ENCODE measurements around the gene RAB20.
"Not testable (repeated sequence)": the region's sequence is repeated elsewhere in the genome, so short reads cannot be mapped to it uniquely, and the experiment has no call there.

Gene RAB20

DNA sequence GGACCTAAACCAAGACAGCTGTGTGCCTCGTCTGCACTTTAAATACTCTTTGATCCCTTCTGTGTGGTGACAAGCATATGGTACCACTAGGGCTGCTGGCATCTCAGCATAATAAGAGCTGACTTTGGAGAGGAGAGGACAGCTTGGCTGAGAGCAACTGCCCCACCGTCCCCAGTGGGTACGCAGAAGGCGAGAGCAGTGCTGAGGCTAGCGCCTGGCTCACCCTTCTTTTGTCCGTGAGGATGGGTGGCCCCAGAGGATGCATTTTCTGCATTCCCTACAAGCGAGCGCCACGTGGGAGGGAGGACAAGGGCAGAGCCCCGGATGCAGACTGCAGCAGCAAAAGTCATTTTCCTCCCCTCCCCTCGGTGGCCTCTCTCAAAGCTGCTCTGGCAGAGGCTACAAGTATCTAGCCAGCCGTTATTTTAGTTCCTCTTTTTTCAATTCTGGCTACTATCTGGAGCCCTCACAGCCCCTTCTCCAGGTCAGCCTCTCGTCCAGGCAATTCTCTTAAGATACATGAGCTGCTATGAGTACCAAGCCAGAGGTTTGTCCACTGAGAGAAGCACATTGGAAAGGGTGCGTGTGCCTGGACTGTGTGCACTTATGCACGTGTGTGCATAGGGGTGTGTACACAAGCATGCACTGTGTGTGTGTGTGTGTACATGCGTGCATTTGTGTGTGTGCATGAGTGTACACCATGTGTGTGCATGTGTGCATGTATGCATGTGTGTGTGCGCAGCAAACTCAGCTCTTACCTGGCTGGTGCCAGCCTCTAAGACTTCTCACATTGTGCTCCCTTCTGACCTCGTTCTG lies 51.3 kb downstream of the RAB20 start:
- DNase-seq (ENCODE audit: low spot score) = no peak

DNA sequence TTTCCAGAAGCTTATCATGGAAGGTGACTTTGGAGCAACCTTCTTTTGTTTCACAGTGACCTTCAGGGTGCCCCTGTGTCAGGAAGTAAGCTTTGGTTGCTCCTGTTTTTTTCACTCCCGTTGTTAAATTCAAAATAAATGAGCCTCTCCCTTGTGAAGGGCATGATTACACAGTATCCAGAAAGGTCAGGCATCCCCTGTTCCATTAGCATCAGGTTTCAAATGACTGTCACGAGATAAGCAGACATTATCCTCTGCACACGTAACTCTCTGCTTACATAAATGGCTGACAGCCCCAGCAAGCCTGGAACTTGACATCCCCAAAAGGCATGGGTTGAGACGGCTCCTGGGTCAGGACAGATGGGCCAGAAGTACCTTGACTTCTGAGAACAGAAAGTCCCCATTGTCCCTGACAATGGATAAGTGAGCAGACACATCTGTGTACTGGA lies 52.0 kb downstream of the RAB20 start:
- no peak for DNase-seq (ENCODE audit: low spot score)

DNA sequence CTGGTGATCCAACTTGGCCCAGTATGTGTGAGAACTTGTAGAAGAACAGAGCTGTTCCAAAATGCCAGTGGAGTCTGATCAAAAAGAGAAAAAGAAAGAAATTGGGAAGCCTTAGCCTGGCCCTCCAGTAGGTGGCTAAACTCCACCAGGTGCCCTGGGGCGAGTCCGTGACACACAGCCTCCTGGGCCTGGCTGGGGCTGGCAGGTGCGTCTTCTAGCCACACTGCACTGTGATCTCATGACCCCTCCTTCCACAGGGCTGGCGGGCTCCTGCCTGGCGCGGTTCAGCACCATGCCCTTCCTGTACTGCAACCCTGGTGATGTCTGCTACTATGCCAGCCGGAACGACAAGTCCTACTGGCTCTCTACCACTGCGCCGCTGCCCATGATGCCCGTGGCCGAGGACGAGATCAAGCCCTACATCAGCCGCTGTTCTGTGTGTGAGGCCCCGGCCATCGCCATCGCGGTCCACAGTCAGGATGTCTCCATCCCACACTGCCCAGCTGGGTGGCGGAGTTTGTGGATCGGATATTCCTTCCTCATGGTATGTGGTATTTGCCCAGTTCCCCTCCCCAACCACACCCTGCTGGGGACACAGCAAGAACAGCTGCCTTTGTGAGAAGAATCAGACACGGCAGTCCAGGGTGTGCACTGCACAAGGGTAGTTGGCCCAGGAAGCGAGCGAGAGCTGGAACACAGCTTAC lies 53.7 kb downstream of the RAB20 start:
- no peak for DNase-seq (ENCODE audit: low spot score)

DNA sequence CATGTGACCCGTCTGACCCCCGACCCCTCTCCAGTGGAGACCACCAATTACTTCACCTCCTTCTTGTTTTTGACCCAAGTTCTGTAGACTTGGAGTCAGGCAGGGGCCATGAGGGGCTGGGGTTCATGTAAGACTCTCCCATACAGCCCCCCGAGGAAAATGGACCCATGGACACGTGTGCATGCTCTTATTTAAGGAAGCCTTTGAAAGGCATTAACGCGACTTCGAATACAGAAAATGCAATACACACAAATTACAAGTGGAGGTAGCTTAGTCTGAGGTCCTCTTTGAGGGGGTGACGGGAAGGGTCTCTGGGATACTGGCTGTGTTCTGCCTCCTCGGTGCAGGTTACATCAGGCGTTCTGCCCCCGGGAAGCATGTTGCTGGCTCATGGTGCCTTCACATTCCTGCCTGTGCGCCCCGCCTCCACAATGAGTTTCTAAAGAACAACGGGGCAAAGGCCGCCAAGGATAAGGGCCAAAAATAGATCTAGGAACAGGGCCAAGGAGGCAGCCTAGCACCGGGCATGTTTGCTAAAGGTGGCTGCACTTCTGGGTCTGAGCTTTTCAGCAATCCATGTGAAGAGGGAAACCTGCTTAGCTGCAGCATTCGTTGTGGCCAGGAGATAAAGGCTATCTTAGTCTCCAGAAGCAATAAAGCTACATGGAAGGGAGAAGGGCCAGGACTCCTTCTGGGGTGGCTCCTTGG lies 54.5 kb downstream of the RAB20 start:
- no peak for DNase-seq (ENCODE audit: low spot score)

DNA sequence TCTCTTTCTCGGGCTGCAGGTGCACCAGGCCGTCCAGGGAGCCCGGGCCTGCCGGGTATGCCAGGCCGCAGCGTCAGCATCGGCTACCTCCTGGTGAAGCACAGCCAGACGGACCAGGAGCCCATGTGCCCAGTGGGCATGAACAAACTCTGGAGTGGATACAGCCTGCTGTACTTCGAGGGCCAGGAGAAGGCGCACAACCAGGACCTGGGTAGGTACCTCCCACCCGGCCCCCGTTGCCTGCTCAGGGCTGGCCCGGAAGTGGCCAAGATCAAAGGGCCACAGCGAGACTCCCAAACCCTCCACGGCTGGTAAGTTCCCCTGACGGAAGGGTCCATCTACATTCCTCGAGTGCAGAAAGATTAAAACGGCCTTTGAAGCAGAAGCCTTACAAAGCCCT lies 55.1 kb downstream of the RAB20 start:
- no peak for DNase-seq (ENCODE audit: low spot score)

DNA sequence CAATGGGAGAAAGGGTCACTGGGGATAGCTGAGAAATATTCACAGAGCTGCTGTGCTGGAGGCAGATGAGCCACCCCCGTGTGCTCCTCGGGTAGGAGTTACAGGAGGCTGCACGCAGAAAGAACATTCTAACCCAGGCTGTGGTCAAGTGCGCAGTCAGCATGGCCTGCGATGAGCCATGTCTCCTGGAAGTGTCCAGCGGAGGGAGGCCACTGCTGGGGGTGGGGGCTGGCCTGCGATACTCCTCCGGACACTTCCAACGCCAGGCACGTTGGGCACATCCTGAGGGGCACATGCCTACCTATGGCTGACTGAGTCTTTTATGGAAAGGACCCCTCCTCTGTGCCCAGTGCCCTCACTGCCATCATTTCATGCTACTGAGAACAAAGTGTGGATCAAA lies 55.9 kb downstream of the RAB20 start:
- DNase-seq (ENCODE audit: low spot score) = no peak

DNA sequence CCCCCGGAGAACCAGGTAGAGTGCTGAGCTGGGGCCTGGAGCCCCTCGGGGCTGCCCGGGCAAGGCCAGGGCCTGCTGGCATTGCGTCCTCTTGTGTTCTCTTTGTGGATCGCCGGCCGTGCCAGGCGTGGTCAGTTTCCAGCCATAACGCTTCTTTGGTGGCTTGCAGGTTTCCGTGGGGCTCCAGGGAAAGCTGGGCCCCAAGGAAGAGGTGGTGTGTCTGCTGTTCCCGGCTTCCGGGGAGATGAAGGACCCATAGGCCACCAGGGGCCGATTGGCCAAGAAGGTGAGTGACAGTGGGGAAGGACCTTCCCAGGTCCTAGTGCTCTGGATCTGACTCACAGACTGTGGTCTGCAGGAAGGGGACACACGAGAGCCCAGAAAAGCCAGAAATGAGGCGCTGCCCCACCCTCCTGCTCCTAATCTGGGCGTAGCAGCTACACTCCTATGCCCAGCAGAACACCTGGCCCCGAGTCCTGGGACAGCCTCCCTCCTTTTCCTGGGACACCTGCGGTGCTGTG lies 57.5 kb downstream of the RAB20 start:
- DNase-seq (ENCODE audit: low spot score) = no peak

DNA sequence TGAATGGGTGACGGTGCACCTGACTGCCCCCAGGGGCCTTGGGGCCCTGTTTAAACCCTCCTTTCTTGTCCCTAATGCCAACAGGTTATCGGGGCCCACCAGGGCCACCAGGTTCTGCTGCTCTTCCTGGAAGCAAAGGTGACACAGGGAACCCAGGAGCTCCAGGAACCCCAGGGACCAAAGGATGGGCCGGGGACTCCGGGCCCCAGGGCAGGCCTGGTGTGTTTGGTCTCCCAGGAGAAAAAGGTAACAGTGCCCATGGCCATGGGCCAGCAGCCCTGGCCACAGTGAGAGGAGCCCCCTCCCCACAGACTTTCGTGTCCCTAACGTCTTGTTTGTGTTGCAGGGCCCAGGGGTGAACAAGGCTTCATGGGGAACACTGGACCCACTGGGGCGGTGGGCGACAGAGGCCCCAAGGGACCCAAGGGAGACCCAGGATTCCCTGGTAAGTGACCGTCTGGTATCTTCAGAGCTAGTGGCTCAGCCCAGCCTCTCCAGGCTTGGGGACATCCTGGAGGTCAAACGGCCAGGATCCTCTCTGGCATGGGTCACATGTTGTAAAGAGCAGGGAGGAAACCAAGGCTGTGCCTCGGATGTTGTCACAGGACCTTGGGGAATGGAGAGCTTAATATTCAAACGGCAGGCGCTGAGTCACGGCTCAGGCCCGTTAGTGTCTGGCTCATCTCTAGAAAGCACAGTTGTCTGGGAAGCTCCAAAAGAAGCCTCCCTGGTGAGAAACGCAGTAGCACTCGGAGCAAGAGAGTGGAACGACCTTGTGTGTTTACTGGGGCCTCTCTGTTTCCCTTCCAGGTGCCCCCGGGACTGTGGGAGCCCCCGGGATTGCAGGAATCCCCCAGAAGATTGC lies 58.3 kb downstream of the RAB20 start:
- DNase-seq (ENCODE audit: low spot score) = no peak

DNA sequence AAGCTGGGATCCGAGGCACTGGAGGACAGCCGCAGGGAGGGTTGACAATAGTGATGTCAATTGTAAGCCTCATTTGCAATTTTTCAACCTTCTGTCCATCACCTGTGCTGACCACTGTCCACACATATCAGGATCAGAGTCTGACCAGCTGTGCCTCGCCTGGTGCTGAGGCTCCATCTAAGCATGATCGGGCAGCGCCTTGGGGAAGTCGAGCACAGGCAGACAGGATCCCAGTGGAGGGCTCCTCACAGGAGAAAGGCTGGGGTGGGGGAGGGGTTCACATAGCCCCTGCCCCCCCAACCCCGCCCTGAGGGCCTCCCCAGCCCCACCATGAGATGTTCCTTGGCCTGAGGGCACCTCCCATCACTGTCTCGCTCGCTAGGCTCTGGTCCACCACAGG lies 60.3 kb downstream of the RAB20 start:
- no peak for DNase-seq (ENCODE audit: low spot score)

DNA sequence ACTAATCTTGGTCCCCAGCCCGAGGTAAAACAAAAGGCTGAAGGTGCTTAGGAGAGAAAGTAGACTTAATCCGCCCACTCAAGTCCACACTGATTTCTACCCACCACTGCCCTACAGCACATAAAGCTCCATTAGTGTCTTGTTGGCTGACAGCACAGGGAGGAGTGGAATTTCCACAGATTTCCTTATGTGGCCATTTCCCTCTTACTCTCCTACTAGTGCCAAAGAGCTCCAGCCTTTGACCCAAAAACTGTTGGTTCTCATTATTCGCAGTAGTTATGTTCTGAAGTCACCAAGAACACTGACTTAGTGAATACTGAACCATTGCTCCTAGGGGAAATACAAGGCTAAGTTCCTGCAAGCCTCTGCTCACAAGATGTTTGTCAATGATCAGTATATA lies 61.2 kb downstream of the RAB20 start:
- DNase-seq (ENCODE audit: low spot score) = no peak

DNA sequence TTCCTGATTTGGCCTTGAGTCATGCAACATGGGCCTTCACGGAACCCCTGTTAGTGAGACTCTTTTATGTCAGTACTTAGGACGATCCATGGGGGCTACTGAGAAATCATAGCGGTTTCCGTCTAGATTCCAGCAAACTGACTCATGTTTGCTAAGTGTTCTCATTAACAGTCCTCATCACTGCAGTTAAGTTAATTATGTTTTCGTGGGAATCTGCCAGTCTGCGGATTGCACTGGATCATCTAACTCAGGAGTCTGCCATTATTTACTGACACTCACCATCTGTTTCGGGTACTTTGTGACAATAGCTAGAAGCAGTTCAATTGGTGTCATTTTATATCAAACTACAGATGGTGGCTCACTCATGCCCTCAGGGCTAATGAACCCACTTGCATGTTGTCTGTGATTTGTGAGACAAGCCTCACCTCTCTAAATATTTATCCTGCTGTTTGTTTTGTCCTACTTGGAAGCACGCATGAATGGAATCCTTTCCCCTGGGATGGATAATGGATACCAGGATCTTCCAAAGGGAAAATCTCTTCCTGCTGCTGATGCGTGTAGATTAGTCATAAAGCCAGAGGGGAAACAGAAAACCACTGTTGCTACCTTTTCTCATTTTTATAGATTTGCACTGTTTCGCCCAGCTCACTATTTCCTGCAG lies 61.8 kb downstream of the RAB20 start:
- DNase-seq (ENCODE audit: low spot score) = peak; percentile 2

DNA sequence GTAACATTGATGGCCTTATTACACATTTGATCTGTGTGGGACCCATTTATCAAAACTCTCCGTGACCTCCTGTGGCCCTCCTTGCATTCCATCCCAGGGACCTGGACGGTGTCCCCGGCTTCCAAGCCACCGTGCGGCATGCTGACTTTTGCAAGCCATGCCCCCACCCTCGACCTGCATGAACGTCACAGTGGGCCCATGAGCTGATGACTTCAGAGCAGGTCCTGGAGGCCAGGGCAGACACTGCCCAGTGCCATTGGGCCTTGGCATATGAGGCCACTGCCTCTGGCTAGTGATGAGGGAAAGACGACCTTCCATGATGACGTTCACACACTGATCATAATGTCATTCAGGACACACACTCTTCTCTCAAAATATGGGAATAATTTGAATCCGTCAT lies 62.8 kb downstream of the RAB20 start:
- no peak for DNase-seq (ENCODE audit: low spot score)

DNA sequence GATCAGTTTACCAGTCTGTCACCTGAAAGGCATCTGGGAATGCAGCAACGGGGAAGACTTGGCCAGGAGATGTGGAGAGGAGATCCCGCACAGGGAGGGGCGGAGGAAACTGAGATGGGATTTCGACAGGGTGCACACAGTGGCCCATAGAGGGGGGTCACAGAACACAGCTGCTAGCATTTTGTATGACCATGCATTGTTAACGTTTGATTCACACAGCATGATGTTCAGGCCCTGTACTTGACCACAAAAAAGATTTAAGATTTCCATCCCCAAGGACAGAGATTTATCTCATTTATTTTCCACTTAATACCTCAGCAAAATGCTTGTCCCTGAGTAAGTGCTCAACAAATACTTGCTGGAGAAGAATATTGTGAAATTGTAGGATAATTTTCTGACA lies 63.2 kb downstream of the RAB20 start:
- DNase-seq (ENCODE audit: low spot score) = no peak

DNA sequence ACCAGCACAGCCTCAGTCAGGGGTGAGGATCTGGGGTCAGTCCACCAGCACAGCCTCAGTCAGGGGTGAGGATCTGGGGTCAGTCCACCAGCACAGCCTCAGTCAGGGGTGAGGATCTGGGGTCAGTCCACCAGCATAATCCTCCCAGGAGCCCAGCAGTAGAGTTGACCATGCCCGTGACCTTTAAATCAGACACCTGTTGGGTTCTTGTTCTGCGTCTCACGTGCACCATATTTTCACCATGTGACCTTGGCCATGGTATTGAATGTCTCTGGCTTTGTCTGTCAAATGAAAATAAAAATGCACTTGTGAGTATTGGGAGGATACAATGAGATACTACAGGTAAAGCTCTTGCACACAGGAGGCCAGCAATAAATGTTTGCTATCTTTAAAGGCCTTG lies 63.6 kb downstream of the RAB20 start:
- not testable (repeated sequence) for DNase-seq (ENCODE audit: low spot score)

DNA sequence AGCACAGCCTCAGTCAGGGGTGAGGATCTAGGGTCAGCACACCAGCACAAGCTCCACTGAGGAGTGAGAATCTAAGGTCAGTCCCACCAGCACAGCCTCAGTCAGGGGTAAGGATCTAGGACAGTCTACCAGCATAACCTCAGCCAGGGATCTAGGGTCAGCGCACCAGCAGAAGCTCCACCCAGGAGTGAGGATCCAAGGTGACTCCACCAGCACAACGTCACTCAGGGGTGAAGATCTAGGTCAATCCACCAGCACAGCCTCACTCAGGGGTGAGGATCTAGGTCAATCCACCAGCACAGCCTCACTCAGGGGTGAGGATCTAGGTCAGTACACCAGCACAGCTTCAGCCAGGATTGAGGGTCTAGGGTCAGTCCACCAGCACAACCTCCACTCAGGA lies 64.5 kb downstream of the RAB20 start:
- no peak for DNase-seq (ENCODE audit: low spot score)

DNA sequence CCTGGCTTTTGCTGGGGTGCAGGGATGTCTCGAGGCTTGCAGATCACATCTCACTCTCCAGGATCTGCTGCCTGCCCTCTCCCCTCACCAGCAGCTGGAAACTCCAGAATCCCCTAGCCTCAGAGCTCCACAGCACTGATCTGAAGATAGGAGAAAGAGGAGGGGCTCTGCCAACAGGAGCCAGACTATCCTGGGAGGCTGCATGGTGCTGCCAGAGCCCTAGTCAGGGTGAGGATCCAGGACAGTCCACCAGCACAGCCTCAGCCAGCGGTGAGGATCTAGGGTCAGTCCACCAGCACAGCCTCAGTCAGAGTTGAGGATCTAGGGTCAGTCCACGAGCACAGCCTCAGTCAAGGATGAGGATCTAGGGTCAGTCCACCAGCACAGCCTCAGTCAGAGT lies 65.2 kb downstream of the RAB20 start:
- DNase-seq (ENCODE audit: low spot score) = no peak

DNA sequence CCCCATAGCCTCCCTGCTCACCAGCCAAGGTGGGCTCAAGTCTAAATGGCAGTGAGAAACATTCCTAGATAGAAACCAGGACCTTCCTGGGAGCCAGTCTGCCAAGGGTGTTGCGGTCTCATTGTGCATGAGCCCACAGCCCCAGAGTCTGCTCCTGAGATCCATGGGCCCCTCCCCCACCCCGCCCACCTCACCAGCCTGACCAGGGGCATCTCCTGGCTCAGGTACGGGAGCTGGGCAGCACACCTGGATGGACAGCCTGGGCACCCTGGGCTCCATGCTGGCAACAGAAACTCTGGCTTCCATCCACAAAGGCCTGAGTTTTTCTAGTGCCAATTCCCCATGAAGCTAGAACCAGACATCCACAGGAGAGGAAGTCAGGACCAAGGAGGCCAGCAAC lies 65.6 kb downstream of the RAB20 start:
- DNase-seq (ENCODE audit: low spot score) = no peak

DNA sequence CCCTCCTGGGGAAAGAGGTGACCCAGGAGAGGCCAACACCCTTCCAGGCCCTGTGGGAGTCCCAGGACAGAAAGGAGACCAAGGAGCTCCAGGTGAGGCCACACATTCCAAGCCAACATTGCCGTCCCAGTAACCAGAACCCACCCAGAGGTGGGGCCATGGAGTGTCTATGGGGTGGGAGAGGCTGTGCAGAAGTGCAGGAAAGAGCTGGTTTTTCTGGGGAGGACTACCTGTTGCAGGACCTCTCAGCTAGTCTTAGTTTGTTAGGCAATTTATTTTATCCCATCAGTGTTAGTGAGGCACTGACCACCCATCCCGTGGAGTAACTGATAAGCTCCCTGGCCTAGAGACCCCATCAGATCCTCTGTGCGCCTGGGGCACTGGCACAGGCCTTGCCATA lies 66.1 kb downstream of the RAB20 start:
- DNase-seq (ENCODE audit: low spot score) = no peak

DNA sequence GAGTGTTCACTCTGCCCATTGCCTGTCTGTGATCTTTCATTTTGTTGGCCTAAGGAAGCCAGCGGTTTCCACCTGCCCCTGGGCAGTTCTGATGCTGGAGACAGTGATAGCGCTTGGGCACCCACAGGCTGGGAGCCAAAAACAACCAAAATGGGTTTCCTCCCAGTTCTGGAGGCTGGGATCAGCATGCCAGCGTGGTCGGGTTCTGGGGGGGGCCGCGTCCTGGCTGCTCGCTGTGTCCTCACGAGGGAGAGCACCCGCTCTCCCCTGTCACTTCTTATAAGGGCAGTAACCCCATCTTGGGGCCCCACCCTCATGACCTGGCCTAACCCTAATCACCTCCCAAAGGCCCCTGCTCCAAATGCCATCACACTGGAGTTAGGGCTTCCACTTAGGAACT lies 67.9 kb downstream of the RAB20 start:
- DNase-seq (ENCODE audit: low spot score) = no peak

DNA sequence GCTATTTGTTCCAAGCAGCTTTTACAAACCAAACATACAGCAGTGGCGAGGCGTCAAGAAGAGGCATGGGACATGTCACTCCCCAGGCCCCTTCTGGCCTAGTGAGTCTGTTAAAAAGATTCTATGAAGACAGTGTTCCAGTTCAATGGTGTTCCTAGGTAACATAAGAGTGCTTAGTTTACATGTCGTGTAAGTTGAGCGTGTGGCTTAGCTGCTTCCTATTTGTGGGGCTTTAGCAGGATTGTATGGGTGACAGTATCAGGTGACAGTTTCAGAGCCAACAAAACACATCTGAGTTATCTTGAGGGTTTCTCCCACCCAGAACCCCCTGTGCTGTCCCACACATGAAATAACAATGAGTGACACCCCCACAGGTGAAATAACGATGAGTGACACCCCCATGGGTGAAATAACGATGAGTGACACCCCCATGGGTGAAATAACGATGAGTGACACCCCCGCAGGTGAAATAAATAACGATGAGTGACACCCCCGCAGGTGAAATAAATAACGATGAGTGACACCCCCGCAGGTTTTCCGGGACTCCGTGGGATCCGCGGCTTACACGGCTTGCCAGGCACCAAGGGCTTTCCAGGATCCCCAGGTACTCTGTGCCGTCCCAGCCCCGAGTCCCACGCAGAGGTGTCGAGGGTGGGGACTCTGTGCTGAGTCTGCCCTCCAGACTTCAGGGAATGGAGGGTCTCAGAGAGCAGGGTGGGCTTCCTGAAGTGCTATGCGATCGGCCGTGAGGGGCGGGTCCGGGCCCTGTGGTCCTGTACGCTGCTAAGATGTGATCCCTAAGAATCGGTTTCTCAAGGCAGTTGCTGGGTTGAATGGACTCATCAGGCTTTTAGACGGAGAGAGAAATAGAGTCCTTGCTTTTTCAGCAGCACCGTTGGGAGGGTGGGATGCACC lies 68.6 kb downstream of the RAB20 start:
- no peak for DNase-seq (ENCODE audit: low spot score)
